ENCODE data around the gene ZNF827.

The ZNF827 gene

GRCh38 chr4:145885666-145886065 is 53.0 kb downstream of the ZNF827 start:
- no peak for DNase-seq

- no peak for DNase-seq
Observed at GRCh38 chr4:145884775-145885174, 53.8 kb downstream of the ZNF827 start.

- no peak for DNase-seq
Observed at GRCh38 chr4:145883101-145883694, 55.4 kb downstream of the ZNF827 start.

- DNase-seq: no peak
Observed at GRCh38 chr4:145882604-145883003, 56.0 kb downstream of the ZNF827 start.

DNA sequence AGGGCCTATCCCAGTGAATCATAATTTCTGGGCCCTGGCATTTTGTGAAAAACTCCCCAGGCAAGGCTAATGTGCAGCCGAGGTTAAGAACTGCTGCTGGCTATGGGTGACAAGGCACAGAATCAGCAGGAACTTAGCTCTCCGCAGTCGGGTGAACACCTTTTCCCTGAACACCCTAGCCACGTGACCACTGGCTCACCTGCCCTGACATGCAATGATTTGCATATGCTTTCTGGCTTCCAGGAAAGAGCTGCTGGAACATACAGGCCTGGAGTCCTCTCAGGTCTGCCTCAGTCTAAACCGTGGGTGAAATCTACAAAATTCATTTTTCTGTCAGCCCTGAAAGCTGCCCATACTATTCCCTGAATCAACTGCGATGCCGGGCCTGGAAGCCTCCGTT is 56.6 kb downstream of the ZNF827 start:
- peak; percentile 18 for DNase-seq

GRCh38 chr4:145881576-145881975 is 57.0 kb downstream of the ZNF827 start:
- no peak for DNase-seq

DNA sequence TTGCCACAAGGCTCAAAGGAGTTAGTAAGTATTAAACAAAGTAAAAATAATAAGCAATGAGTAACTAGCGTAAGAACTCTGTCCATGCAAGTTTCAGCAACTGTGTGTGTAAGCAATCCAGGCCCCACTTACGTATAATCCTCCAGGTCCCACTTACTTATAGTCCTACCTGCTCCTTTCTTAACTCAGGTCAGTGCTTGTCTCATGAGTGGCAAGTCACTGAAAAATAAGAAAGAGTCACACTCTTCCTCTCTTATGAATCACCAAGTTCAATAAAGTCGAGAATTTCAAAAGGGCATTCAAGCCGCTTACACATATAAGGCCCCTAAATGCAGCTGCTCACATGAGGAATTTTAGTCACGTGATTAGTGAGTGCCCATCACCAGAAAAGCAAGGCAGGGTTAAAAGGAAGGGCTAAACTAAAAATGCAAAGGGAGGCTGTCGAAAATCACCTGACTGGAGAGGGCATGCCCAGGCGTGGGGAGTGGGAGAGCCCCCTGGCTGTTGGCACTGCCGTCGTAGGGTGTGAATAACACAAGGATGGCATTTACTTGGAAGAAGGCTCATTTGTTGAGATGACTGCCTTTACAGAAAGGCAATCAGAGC is 58.2 kb downstream of the ZNF827 start:
- no peak for DNase-seq

- no peak for DNase-seq
Observed at GRCh38 chr4:145879598-145879997, 59.0 kb downstream of the ZNF827 start.

DNA sequence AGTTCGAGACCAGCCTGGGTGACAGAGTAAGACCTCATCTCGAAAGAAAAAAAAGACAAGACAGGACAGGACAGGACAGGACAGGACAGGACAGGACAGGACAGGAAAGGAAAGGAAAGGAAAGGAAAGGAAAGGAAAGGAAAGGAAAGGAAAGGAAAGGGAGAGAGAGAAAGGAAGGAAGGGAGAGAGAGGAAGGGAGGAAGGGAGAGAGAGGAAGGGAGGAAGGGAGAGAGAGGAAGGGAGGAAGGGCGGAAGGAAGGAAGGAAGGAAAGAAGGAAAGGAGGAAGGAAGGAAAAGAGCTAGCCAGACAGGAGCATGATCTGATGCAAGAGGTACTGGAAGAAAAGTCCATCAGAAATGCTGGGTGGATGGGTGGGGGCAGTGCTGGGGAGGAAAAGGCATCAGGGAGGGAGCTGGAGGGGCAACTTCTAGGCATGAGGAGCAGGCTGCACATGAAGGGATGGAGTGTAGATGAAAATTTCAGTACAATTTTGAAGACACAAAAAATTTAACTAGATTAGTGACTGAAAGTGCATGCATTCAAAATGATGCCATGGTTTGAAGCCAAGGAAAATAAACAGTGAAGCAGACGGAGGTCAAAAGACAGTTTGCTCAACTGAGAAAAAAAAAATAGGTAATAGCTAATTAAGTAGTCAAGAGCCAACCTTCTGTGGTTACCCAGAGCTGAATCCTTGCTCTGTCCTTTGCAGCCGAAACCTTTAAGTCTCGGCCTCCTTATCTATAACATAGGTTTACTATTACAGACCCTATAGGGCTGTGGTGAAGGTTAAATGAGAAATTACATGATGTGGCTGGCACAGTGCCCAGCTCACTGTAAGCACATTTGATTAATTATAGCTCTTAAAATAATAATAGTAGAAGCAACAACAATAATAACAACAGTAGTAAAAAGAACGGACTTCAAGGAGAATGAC is 59.9 kb downstream of the ZNF827 start:
- DNase-seq: peak; percentile 31

- no peak for DNase-seq
Observed at GRCh38 chr4:145876531-145877180, 62.0 kb downstream of the ZNF827 start.

DNA sequence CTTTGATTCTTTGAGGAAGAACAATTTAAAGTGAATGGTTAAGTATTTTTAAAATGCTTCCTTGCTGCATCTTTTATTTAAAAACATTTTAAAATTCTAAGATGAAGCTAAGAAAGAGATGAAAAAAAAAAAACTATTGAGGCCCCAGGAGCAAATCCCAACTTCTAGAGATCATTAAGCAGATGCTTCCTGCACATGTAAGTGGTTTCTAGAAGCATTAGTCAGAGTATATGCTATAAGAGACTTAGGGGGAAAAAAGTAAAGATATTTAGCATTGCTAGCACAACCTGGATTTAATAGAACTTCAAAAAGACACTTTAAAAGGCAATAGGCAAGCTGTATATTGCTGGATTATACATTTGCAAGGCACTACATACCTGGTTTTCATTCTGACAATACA is 64.7 kb downstream of the ZNF827 start:
- no peak for DNase-seq

DNA sequence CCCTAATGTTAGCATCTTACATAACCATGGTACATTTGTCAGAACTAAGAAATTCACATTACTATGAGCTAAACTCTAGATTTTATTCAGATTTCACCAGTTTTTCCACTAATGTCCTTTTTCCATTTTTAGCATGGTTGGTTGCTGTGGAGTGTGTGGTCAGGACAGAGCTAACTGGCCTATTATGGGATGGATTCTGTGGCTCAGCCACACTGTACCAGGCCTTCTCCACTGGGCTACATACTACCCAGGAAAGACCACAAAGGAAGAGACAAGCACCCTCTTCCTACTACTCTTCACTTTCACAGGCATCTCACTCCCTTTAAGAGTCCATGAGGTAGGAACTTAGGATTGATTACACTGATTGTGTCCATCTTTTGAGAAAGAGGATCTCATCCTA is 67.4 kb downstream of the ZNF827 start:
- no peak for DNase-seq

GRCh38 chr4:145870155-145871020 is 68.2 kb downstream of the ZNF827 start:
- no peak for DNase-seq

- peak; percentile 49 for DNase-seq
Observed at GRCh38 chr4:145868637-145869409, 69.8 kb downstream of the ZNF827 start.

- DNase-seq: no peak
Observed at GRCh38 chr4:145867406-145867805, 71.2 kb downstream of the ZNF827 start.

GRCh38 chr4:145866991-145867390 is 71.6 kb downstream of the ZNF827 start:
- no peak for DNase-seq

DNA sequence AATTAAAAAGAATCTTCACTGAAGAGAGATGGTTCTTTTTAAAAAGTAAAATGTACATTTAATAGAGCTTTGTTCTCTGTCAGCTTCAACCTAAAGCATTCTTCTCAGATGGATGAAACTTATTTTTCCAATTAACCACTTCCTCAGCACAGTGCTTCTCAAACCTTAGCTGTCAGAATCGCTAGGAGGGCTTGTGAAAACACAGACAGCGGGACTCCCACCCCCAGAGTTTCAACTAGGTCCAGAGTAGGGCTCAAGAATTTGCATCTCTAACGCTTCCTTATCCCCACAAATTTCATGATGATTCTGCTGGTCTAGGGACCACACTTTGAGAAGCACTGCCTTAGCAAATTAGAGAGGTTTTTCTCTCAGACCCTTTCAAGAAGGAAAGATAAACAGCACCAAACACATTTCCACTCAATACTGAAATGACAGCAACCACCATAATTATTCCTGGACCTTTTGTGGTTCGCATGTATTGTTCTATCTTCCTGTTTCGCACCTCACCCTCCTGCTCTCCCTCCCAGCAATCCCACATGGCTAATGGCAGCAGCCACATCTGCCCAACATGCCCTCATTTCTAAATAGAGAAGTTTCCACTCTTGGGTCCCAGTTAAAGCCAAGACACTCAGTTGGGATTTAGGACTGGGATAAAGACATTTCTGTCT is 73.2 kb downstream of the ZNF827 start:
- DNase-seq: no peak

- DNase-seq: no peak
Observed at GRCh38 chr4:145863191-145863590, 75.4 kb downstream of the ZNF827 start.

DNA sequence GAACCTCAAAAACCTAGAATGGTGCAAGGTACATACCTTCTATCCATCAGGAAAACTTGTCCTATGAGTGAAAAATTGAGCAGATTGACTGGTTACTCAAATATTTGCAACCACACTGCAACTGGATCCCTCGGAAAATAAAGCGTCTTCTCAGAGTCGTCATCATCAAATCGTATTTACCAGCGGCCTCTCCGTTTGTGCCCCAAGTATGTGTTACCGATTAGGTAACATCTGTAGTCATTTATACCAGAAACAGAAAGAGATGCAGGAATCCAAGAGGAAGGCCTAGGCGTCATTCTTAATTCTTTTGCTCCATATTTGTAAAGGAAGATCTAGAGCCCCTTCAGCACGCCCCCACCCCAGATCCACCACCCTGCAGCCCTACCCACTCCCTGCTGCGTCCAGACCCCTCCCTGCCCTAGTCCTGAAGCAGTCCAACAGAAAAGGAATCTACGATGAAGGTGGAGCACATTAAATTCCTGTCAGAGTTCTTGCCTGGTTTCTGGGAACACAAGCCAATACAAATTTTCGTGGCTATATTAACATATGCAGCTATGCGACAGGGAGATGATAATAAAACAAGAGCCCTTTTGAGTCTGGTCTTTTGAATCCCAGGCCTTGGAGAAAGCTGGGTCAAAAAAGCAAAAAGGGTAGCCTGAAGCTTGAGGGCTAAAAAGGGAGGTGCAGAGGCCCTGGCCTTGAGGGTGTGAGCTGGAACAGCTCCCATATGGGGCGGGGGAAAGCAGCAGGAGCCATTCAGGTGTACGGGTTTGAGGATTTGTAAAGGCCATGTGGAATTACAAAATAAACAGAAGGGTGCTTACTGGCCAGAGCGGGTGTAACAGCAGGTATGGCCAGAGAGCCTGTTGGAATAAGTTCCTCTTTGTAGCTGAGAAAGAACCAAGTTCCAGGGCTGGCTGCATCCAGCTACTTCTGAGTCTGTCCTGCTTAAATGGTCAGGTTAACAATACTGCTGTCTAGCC is 77.0 kb downstream of the ZNF827 start:
- DNase-seq: no peak

DNA sequence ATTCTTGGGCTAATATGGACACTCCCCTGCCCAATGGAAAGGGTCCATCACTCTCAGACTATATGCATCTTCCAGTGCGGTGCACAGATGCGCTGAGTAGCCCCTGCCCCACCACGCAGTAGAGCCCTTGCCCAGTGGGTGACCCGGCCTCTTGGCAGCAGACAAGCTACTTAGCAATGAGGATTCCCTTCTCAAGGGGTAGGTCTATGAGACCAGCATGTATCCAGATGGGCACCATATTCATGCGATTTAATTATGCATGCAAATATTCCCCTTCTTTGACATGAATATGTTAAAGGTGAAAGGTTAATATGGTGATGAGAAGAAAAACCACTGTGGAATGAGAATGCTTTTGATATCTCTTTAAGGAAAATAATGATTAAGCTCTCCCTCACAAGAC is 77.7 kb downstream of the ZNF827 start:
- DNase-seq: no peak

All from kidney glomerular epithelial cell (primary cell).